ENCODE measurements around the gene GYS1. TPM values are rescaled to one million over a fixed set of nuclear protein-coding genes. Genes with fewer than 3 reads are reported as not detected.

Gene GYS1
- total and polyA plus RNA-seq, 10 of the 15 experiments (the other 5 are each of a cell fraction or from before 2014, with no cell fraction given): 3.7 to 62.0 (median 37.3) TPM

GRCh38 chr19:48925240-48925843, 67.8 kb downstream of the GYS1 start:
- ChIA-PET CTCF (interaction anchor here (1.1 kb wide), 1 partner anchor 45 kb away, joined by 3 read pairs; no protein-coding TSS in a partner anchor), RAD21 (ENCODE audit: unreplicated experiment) (no interaction called here), POLR2A (interaction anchor here (0.5 kb wide), 1 partner anchor 1491 kb away, joined by 6 read pairs; no protein-coding TSS in a partner anchor), SMC1A (ENCODE audit: uncharacterized antibody, unreplicated experiment) (interaction anchor here (0.9 to 1.4 kb wide), 2 partner anchors 30 to 45 kb away, joined by 3 read pairs; partner anchors contain the start of gene BAX)
- Histone ChIP-seq H2AFZ (ENCODE audit: control insufficient read depth, low read depth, low read length) (no peak overlapping the region), H3K79me2 (ENCODE audit: control insufficient read depth, insufficient read depth, low read length) (no peaks in the 10 kb centered on the region), H3K9me3 (replicated peaks; ENCODE audit: control insufficient read depth, insufficient read depth, low read length) (no peaks in the 10 kb centered on the region), H3K27ac (ENCODE audit: control insufficient read depth, insufficient read depth) (no peak overlapping the region), H3K9ac (ENCODE audit: control insufficient read depth, insufficient read depth, low read length) (no peak overlapping the region), H3K4me1 (ENCODE audit: control insufficient read depth, insufficient read depth, low read length) (no peaks in the 10 kb centered on the region), H3K4me2 (ENCODE audit: control insufficient read depth, insufficient read depth) (no peak overlapping the region), H3K4me3 (no peak overlapping the region), H3K36me3 (ENCODE audit: control insufficient read depth in 2 of 2, insufficient read depth in 2 of 2, low read length in 1 of 2) (peaks cover 0 to 1% of the 10 kb centered on the region in 2 experiments; a peak in 2 of 4 replicates), H4K20me1 (ENCODE audit: control insufficient read depth, insufficient read depth) (no peaks in the 10 kb centered on the region), H3K27me3 (replicated peaks in 1 of 2; ENCODE audit: control insufficient read depth in 2 of 2, insufficient read depth in 2 of 2, low read length in 1 of 2) (no peaks in the 10 kb centered on the region)
- FAIRE-seq (no peak), DNase-seq (ENCODE audit: low read depth, low spot score) (no peak), ATAC-seq (no peak)
- in situ Hi-C loops (cut with MboI): no loop called here
- BruUV-seq (replicated peaks): no TSS peak
- 98% methylated on average over 10 of the region's 11 CpGs for WGBS (ENCODE audit: insufficient coverage, insufficient replicate concordance, low lambda C conversion rate, missing lambda C conversion rate)
- intact Hi-C loops (cut with micrococcal nuclease; ENCODE audit: unreplicated experiment): no loop called here
- no peak for TF ChIP-seq CHD4 (IDR thresholded peaks at IDR 0.05)
- no peak for TF ChIP-seq JUNB (IDR thresholded peaks at IDR 0.05)
- TF ChIP-seq, protein P1, sequence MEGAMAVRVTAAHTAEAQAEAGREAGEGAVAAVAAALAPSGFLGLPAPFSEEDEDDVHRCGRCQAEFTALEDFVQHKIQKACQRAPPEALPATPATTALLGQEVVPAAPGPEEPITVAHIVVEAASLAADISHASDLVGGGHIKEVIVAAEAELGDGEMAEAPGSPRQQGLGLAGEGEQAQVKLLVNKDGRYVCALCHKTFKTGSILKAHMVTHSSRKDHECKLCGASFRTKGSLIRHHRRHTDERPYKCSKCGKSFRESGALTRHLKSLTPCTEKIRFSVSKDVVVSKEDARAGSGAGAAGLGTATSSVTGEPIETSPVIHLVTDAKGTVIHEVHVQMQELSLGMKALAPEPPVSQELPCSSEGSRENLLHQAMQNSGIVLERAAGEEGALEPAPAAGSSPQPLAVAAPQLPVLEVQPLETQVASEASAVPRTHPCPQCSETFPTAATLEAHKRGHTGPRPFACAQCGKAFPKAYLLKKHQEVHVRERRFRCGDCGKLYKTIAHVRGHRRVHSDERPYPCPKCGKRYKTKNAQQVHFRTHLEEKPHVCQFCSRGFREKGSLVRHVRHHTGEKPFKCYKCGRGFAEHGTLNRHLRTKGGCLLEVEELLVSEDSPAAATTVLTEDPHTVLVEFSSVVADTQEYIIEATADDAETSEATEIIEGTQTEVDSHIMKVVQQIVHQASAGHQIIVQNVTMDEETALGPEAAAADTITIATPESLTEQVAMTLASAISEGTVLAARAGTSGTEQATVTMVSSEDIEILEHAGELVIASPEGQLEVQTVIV (IDR thresholded peaks at IDR 0.05; ENCODE audit: borderline replicate concordance, partially characterized antibody): no peak
- no peak for TF ChIP-seq POU2F2 (IDR thresholded peaks at IDR 0.05; ENCODE audit: borderline replicate concordance, low read depth, low read length)
- TF ChIP-seq, protein P2, sequence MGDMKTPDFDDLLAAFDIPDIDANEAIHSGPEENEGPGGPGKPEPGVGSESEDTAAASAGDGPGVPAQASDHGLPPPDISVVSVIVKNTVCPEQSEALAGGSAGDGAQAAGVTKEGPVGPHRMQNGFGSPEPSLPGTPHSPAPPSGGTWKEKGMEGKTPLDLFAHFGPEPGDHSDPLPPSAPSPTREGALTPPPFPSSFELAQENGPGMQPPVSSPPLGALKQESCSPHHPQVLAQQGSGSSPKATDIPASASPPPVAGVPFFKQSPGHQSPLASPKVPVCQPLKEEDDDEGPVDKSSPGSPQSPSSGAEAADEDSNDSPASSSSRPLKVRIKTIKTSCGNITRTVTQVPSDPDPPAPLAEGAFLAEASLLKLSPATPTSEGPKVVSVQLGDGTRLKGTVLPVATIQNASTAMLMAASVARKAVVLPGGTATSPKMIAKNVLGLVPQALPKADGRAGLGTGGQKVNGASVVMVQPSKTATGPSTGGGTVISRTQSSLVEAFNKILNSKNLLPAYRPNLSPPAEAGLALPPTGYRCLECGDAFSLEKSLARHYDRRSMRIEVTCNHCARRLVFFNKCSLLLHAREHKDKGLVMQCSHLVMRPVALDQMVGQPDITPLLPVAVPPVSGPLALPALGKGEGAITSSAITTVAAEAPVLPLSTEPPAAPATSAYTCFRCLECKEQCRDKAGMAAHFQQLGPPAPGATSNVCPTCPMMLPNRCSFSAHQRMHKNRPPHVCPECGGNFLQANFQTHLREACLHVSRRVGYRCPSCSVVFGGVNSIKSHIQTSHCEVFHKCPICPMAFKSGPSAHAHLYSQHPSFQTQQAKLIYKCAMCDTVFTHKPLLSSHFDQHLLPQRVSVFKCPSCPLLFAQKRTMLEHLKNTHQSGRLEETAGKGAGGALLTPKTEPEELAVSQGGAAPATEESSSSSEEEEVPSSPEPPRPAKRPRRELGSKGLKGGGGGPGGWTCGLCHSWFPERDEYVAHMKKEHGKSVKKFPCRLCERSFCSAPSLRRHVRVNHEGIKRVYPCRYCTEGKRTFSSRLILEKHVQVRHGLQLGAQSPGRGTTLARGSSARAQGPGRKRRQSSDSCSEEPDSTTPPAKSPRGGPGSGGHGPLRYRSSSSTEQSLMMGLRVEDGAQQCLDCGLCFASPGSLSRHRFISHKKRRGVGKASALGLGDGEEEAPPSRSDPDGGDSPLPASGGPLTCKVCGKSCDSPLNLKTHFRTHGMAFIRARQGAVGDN (IDR thresholded peaks at IDR 0.05): no peak
- no peak for TF ChIP-seq RCOR1 (conservative IDR thresholded peaks at IDR 0.05; ENCODE audit: low read depth, low read length)
- TF ChIP-seq FOS (IDR thresholded peaks at IDR 0.05; ENCODE audit: borderline replicate concordance, extremely low read depth, insufficient read length): no peak
- no peak for TF ChIP-seq CEBPZ (IDR thresholded peaks at IDR 0.05; ENCODE audit: low read depth, low read length)
- TF ChIP-seq SREBF1 (IDR thresholded peaks at IDR 0.05; ENCODE audit: low read length): no peak
- no peak for TF ChIP-seq POLR2A (IDR thresholded peaks at IDR 0.05; ENCODE audit: low read depth, low read length)
- TF ChIP-seq STAT1 (conservative IDR thresholded peaks at IDR 0.05): no peak
- no peak for TF ChIP-seq EGR1 (IDR thresholded peaks at IDR 0.05; ENCODE audit: borderline replicate concordance in 1 of 2, low read depth in 2 of 2, low read length in 2 of 2)
- no peak for TF ChIP-seq ZNF217 (IDR thresholded peaks at IDR 0.05)
- no peak for TF ChIP-seq STAT3 (IDR thresholded peaks at IDR 0.05; ENCODE audit: low read depth, low read length)
- TF ChIP-seq SIX5 (IDR thresholded peaks at IDR 0.05; ENCODE audit: low read depth, low read length, severe bottlenecking): no peak

All from GM12878 (cell line).